K562 (cell line): ENCODE measurements around the gene MADD. TPM values are rescaled to one million over a fixed set of nuclear protein-coding genes. Genes with fewer than 3 reads are reported as not detected.
A peak's percentile ranks its signal among the peaks of the same experiment; 100 is the strongest.

Experiments used
- CBFA2T3 ChIP-seq: fragments of 450-650 bp; IDR thresholded peaks from 2 replicates; pipeline ENCODE4 v1.6.1; 2017
- CREB1 ChIP-seq, 2 experiments: sonication (generic) in 1 of 2; formaldehyde crosslinking in 1 of 2; IDR thresholded peaks; 2 replicates each; pipeline versions ENCODE4 v1.6.1 to v1.8.0; 2012 to 2022; ENCODE audit warnings: inconsistent platforms in 1 of 2, mild to moderate bottlenecking in 1 of 2, missing genetic modification reagents in 1 of 2, moderate library complexity in 1 of 2
- HDAC1 ChIP-seq, 2 experiments: fragments of 450-650 bp; IDR thresholded peaks; 2 replicates each; pipeline ENCODE4 v1.6.1; 2016 to 2017; ENCODE audit warnings: inconsistent platforms in 1 of 2, mild to moderate bottlenecking in 1 of 2, moderate library complexity in 1 of 2
- HDAC6 ChIP-seq: IDR thresholded peaks from 2 replicates; pipeline ENCODE4 v1.6.1; 2012; ENCODE audit warnings: low read depth, mild to moderate bottlenecking, control low read depth, inconsistent platforms, low read length, moderate library complexity
- ID3 ChIP-seq, 2 experiments: fragments of 250-450 bp in 1 of 2; fragments of 450-650 bp in 1 of 2; sonication (Bioruptor Pico) in 1 of 2; IDR thresholded peaks; 2 replicates each; pipeline versions ENCODE4 v1.6.1 to v1.8.0; 2016 to 2021; ENCODE audit warnings: mild to moderate bottlenecking in 2 of 2, moderate library complexity in 2 of 2, missing compliant biosample characterization in 1 of 2, missing genetic modification characterization in 1 of 2
- KDM5B ChIP-seq: fragments of 200-600 bp; sonication (generic); IDR thresholded peaks from 2 replicates; pipeline ENCODE4 v1.6.1; 2012; ENCODE audit warnings: low read depth, mild to moderate bottlenecking, moderate library complexity, low read length, control low read depth, inconsistent platforms; ENCODE audit not compliant: insufficient replicate concordance
- MAFK ChIP-seq: IDR thresholded peaks from 2 replicates; pipeline ENCODE4 v1.6.1; 2011; ENCODE audit warnings: low read length, improper control_type of control experiment
- MBD1 ChIP-seq: fragments of 250-450 bp; sonication (Bioruptor Pico); IDR thresholded peaks from 2 replicates; pipeline ENCODE4 v1.8.0; 2022; ENCODE audit warnings: inconsistent platforms
- PTRF ChIP-seq: fragments of 450-650 bp; IDR thresholded peaks from 2 replicates; pipeline ENCODE4 v1.6.1; 2016; ENCODE audit warnings: mild to moderate bottlenecking, missing genetic modification characterization, missing compliant biosample characterization
- PTTG1 ChIP-seq: fragments of 450-650 bp; IDR thresholded peaks from 2 replicates; pipeline ENCODE4 v1.6.1; 2016; ENCODE audit warnings: low read depth, mild to moderate bottlenecking, missing genetic modification characterization, missing compliant biosample characterization
- SMARCA4 ChIP-seq: fragments of 450-650 bp; IDR thresholded peaks from 2 replicates; pipeline ENCODE4 v1.6.1; 2016
- SNIP1 ChIP-seq: fragments of 450-650 bp; IDR thresholded peaks from 2 replicates; pipeline ENCODE4 v1.7.1; 2017; ENCODE audit warnings: low read depth, mild to moderate bottlenecking
- polyA plus RNA-seq, 8 experiments: library from polyadenylated mRNA; depleted of rRNA in 4 of 8; stranded (reverse) in 5 of 8; unstranded in 3 of 8; fragments of >200 nt; fragmentation: Nextera tagmentation in 2 of 8; fragmentation: Illumina TruSeq in 1 of 8; extraction: Ambion mirVana in 2 of 8; extraction: Trizol in 1 of 8; gene quantifications; 2 replicates each; pipeline versions ENCODE4 v1.2.1 to v1.2.3, GENCODE V29; 2011 to 2014; ENCODE audit warnings: inconsistent platforms in 1 of 8, missing spikeins in 1 of 8
- total RNA-seq, 7 experiments: library from RNA; depleted of rRNA in 6 of 7; stranded (reverse); fragments of >200 nt in 6 of 7; fragmentation: Illumina TruSeq in 2 of 7; extraction: Trizol in 2 of 7; gene quantifications; 2 replicates each; pipeline versions ENCODE4 v1.2.1 to v1.2.3, GENCODE V29; 2011 to 2021; ENCODE audit warnings: low replicate concordance in 1 of 7
- TF ChIP-seq, protein P1 (sequence below): fragments of 250-450 bp; sonication (Bioruptor Pico); IDR thresholded peaks from 2 replicates; pipeline ENCODE4 v1.4.0; 2020
- TF ChIP-seq, protein P2 (sequence below), 2 experiments: fragments of 450-650 bp; IDR thresholded peaks; 2 replicates each; pipeline ENCODE4 v1.6.1; 2016; ENCODE audit warnings: mild to moderate bottlenecking in 2 of 2, borderline replicate concordance in 1 of 2, low read depth in 1 of 2, moderate library complexity in 1 of 2

Gene MADD
- total and polyA plus RNA-seq, 9 of the 15 experiments (the other 6 are each of a cell fraction or from before 2014, with no cell fraction given) = 0.68 to 57.6 (median 33.6) TPM

DNA sequence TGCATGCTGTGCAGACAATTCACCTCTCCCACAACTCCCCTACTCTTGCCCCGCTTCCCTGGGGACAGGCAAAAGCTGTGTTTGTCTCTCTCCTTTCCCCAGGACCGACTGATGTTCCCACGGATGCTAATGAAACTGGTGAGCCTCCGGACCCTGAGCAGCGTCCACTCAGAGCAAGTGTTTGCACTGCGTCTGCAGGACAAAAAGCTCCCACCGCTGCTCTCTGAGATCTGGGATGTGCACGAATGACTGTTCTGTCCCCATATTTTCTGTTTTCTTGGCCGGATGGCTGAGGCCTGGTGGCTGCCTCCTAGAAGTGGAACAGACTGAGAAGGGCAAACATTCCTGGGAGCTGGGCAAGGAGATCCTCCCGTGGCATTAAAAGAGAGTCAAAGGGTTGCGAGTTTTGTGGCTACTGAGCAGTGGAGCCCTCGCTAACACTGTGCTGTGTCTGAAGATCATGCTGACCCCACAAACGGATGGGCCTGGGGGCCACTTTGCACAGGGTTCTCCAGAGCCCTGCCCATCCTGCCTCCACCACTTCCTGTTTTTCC lies 1.4 kb upstream of the MADD start (continued):
- TF ChIP-seq ID3 (CRISPR knock-in tag; IDR thresholded peaks at IDR 0.05) = no peak
- peak; percentile 67; the same call in 1 of the 2 replicates for TF ChIP-seq ID3 (tag; IDR thresholded peaks at IDR 0.05)
- no peak for TF ChIP-seq CREB1 (IDR thresholded peaks at IDR 0.05)
- no peak for TF ChIP-seq CREB1 (CRISPR knock-in tag; IDR thresholded peaks at IDR 0.05)
- TF ChIP-seq SNIP1 = no peak
- no peak for TF ChIP-seq HDAC6
- TF ChIP-seq HDAC1 (IDR thresholded peaks at IDR 0.05) = no peak
- no peak for TF ChIP-seq CBFA2T3
- peak; percentile 37 for TF ChIP-seq KDM5B
- TF ChIP-seq MAFK = no peak
- TF ChIP-seq, protein P1, sequence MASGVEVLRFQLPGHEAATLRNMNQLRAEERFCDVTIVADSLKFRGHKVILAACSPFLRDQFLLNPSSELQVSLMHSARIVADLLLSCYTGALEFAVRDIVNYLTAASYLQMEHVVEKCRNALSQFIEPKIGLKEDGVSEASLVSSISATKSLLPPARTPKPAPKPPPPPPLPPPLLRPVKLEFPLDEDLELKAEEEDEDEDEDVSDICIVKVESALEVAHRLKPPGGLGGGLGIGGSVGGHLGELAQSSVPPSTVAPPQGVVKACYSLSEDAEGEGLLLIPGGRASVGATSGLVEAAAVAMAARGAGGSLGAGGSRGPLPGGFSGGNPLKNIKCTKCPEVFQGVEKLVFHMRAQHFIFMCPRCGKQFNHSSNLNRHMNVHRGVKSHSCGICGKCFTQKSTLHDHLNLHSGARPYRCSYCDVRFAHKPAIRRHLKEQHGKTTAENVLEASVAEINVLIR (CRISPR knock-in tag) = no peak
- TF ChIP-seq, protein P2, sequence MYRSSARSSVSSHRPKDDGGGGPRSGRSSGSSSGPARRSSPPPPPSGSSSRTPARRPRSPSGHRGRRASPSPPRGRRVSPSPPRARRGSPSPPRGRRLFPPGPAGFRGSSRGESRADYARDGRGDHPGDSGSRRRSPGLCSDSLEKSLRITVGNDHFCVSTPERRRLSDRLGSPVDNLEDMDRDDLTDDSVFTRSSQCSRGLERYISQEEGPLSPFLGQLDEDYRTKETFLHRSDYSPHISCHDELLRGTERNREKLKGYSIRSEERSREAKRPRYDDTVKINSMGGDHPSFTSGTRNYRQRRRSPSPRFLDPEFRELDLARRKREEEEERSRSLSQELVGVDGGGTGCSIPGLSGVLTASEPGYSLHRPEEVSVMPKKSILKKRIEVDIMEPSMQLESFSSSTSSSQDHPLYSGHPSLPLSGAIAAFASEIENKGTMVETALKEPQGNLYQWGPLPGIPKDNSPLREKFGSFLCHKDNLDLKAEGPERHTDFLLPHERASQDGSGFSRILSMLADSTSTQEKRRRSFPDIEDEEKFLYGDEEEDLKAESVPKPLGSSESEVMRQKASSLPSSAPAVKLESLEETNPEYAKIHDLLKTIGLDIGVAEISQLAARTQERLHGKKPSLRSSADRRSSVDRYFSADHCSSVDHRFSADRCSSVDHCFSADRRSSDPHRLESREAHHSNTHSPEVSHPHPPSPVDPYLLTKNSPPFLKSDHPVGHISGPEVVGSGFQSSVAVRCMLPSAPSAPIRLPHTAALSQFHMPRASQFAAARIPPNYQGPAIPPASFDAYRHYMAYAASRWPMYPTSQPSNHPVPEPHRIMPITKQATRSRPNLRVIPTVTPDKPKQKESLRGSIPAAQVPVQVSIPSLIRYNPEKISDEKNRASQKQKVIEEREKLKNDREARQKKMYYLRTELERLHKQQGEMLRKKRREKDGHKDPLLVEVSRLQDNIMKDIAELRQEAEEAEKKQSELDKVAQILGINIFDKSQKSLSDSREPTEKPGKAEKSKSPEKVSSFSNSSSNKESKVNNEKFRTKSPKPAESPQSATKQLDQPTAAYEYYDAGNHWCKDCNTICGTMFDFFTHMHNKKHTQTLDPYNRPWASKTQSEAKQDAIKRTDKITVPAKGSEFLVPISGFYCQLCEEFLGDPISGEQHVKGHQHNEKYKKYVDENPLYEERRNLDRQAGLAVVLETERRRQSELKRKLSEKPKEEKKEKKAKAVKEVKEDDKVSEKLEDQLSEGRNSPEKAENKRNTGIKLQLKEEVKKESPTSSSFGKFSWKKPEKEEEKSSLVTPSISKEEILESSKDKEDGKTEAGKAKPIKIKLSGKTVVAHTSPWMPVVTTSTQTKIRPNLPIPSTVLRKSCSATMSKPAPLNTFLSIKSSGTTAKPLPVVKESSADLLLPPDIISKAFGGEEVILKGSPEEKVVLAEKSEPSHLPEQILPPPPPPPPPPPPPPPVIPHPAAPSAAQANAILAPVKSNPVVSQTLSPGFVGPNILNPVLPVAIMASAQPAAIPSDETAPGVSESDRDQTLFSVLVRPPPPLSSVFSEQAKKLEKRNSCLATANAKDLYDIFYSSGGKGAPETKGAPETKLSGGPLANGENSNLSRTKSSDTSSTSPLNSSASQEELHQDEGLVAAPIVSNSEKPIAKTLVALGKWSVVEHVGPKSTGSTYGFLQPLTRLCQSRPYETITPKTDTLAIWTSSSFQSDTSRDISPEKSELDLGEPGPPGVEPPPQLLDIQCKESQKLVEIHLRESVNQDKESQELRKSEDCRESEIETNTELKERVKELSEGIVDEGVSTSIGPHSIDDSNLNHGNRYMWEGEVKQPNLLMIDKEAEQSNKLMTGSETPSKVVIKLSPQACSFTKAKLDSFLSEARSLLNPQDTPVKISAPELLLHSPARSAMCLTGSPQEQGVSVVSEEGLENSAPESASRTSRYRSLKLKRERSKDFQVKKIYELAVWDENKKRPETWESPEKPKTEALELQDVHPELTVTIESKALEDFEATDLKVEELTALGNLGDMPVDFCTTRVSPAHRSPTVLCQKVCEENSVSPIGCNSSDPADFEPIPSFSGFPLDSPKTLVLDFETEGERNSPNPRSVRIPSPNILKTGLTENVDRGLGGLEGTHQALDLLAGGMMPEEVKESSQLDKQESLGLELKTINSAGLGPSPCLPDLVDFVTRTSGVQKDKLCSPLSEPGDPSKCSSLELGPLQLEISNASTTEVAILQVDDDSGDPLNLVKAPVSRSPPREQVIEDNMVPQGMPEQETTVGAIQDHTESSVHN (IDR thresholded peaks at IDR 0.05; ENCODE audit: borderline replicate concordance in 1 of 2, low read depth in 1 of 2) = no peak
- no peak for TF ChIP-seq PTTG1 (tag)
- TF ChIP-seq PTRF (tag) = 0 out of 2 replicates have a peak, but pooled peaks have one; percentile 45
- no peak for TF ChIP-seq MBD1 (CRISPR knock-in tag)
- no peak; the same call in 1 of the 2 replicates for TF ChIP-seq SMARCA4
